SK-N-MC (cell line): ENCODE results near the gene CCBE1.

Experiments
- EZH2 ChIP-seq: fragments of 200-600 bp; sonication (generic); IDR thresholded peaks from one replicate; pipeline ENCODE4 v1.6.1; 2017; ENCODE audit warnings: antibody characterized with exemption
- FOXP2 ChIP-seq: optimal IDR thresholded peaks from 2 replicates; pipeline ENCODE3; 2011; ENCODE audit warnings: mild to moderate bottlenecking, moderate library complexity; ENCODE audit not compliant: insufficient read depth; ENCODE audit errors: extremely low read length, control extremely low read depth

- TF ChIP-seq FOXP2 (no peak), EZH2 (no peak)
Measured at GRCh38 chr18:59539108-59539507, 158.1 kb downstream of the CCBE1 start.
